Gastrocnemius medialis (tissue), 4 donors: ENCODE data around the gene CTPS2.

Experiments
- CTCF ChIP-seq, 5 experiments: fragments of 450-650 bp in 3 of 5; fragments of 200-600 bp in 2 of 5; sonication (generic) in 2 of 5; IDR thresholded peaks in 4 of 5; conservative IDR thresholded peaks in 1 of 5; 1 replicate in 4 of 5; 2 replicates in 1 of 5; pipeline ENCODE4 v1.5.1; 2016 to 2019; ENCODE audit warnings: antibody characterized with exemption in 5 of 5, mild to moderate bottlenecking in 3 of 5, moderate library complexity in 3 of 5
- POLR2A ChIP-seq, 2 donors: fragments of 450-650 bp; IDR thresholded peaks; one replicate each; pipeline ENCODE4 v1.6.1; 2017; ENCODE audit warnings: antibody characterized with exemption in 2 of 2, mild to moderate bottlenecking in 2 of 2, moderate library complexity in 2 of 2

GRCh38 chrX:16718824-16719333 lies 6.4 kb upstream of the CTPS2 start:
- TF ChIP-seq POLR2A (IDR thresholded peaks at IDR 0.05) (no peak), CTCF (IDR thresholded peaks at IDR 0.05 in 4 of 5, conservative IDR thresholded peaks at IDR 0.05 in 1 of 5) (no peak)
